HG03378 (cell line): ENCODE results near the gene HTRA3.
"Not testable (repeated sequence)": the region's sequence is repeated elsewhere in the genome, so short reads cannot be mapped to it uniquely, and the experiment has no call there.

Source experiments
- ATAC-seq: cut with Tn5 transposase; IDR thresholded peaks from one replicate; pipeline ENCODE4 v1.9.1; 2021; ENCODE audit warnings: mild to moderate bottlenecking, moderate library complexity; ENCODE audit not compliant: unreplicated experiment

Gene HTRA3

GRCh38 chr4:8336412-8337075, 67.0 kb downstream of the HTRA3 start:
- no peak for ATAC-seq

- no peak for ATAC-seq
Measured at GRCh38 chr4:8338351-8338961, 68.9 kb downstream of the HTRA3 start.

- ATAC-seq = no peak
Measured at GRCh38 chr4:8340781-8341241, 71.3 kb downstream of the HTRA3 start.

DNA sequence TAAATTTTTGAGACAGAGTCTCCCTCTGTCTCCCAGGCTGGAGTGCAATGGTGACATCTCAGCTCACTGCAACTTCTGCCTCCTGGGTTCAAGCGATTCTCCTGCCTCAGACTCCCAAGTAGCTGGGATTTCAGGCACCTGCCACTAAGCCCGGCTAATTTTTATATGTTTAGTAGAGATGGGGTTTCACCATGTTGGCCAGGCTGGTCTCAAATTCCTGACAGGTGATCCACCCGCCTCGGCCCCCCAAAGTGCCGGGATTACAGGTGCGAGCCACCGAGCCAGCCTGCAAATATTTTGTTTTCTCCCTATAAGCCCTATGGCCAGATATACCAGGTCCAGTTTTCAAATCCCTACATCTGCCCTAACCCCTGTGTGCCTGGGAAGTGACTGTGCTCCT, 71.7 kb downstream of the HTRA3 start:
- ATAC-seq = not testable (repeated sequence)

DNA sequence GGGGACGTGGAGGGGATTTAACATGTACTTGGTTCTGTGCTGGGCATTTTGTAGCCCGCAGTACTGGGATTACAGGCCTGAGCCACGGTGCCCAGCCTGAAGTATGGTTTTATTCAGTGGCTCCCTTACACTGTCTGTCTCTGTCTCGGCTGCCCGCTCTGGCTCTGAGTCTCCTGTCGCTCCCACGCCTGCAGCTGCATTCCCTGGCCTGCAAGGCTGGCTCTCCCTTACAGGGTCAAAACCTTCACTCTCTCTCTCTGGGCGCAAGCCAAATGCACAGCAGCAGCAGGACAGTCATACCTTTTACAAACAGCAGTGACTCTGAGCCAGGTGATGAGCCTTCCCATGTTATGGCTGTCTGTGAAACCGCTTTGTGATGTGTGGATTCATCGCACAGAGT, 72.1 kb downstream of the HTRA3 start:
- no peak for ATAC-seq

DNA sequence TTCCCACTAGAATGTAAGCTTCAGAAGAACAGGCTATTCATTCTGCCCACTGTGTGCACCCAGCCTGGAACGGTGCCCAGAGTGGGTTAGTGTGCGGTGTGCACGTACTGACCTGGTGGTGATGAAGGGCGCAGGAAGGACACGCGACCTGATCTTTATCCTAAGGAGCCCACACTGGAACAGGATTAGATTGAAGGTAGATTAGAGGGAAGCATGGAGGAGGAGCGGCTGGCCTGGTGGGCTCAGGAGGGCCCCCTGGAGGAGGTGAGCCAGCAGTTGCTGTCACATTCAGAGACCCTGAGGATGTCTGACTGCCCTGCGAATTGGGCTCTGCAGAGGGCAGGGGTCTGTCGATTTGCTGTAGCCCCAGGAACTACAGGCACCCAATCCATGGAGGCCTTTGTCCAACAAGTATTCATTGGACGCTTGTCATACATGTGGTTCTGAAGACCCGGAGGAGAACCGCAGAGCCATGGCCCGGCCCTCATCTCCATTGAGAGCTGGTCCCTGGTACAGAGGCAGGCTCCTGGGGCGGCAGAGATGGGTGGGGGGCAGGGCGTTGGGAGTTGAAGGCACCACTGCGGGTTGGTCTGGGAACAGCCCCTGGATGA, 73.2 kb downstream of the HTRA3 start:
- ATAC-seq = no peak

- ATAC-seq = no peak
Measured at GRCh38 chr4:8343262-8343966, 73.9 kb downstream of the HTRA3 start.

GRCh38 chr4:8343967-8344331, 74.4 kb downstream of the HTRA3 start:
- no peak for ATAC-seq

DNA sequence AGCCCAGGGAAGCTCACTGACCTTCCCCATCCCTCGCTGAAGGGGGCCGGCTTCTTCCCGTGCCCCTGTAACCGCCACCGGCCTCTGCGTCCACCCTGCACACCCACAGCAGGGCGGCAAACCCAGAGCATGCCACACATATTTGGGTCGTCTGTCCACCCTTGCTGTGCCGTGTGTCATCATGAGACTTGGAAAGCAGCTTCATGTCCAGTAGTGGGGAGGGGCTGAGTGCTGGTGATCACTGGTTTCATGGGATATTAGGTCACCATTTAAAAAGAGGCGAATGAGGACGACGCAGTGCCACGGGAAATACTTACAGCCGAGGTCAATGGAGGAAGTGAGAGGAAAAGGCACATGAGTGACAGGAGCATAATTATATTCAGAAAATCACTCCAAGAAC, 74.8 kb downstream of the HTRA3 start:
- no peak for ATAC-seq

DNA sequence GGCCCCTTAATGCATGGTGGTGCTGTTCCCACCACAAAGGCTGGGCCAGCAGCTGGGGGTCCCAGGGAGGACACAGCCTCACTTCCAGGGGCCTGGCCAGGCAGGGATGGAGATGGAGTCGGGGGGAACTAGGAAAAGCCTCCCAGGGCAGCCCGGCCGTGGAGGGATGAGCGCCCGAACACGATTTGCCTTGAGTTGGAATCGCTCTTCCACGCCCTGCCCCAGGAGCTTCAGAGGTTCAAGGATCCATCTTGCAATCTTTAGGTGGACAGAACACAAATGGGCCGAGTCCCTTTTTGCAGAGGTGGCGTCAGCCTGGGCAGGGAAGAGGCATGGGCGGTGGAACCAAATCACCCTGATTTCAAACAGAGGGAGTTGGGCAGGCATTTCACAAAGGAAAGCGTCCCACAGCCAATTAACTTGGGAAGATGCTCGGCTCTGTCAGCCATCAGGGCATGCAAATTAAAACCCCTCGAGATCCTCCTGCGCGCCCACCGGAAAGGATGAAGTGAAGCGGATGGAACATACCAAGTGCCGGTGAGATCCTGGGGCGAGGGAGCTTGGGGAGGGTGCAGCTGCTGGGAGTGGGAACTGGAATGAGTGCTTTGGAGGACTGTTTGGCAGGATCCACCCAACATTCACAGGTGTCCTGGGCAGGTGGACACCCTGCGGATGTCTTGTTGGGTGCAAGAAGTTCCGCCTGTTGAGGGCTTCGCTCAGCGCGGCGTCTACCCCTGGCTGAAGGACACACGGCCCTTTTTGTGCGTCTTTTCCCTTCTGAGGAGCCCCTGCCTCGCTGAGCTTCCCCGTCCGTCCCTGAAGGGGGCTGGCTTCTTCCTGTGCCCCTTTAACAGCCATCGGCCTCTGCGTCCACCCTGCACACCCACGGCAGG, 75.7 kb downstream of the HTRA3 start:
- no peak for ATAC-seq

DNA sequence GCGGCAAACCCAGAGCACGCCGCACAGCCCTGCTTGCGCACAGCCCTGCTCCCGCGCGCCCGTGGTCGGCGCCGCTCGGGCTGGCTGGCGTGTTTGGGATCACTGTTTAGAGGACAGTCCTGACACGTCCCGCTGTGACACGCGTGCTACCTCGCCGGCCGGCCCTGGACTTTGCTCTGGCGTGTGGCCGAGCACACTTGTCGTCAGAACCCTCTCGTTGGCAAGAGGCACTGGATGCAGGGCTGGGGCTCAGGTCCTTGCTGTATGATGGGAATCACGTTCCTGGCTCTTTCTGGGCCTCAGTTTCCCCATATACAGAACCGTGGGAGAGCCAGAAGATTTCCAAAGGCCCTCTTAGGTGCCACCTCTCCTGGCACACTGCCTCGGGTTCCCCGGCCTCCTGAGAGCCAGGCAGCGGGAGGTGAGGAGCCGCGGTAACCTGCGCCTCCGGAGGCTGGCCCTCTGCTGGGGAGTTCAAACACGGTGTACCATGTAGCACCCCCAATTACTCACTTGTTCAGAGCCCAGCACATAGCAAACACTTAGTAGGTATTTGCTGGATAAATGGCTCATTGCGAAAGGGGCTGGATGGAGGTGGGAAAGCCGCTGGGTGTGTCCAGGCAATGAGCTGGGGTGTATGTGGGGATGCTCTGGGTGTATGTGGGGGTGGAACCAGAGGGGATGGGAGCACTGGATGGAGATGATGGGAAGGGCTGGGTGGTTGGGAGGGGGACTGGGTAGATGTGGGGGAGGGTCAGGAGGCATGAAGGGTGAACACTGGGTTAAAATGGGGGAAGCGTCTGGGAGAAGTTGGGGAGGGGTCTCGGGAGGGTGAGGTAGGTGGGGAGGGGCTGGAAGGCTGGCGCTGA, 76.6 kb downstream of the HTRA3 start:
- no peak for ATAC-seq

- no peak for ATAC-seq
Measured at GRCh38 chr4:8346838-8347605, 77.5 kb downstream of the HTRA3 start.

- ATAC-seq = no peak
Measured at GRCh38 chr4:8347660-8348059, 78.1 kb downstream of the HTRA3 start.

DNA sequence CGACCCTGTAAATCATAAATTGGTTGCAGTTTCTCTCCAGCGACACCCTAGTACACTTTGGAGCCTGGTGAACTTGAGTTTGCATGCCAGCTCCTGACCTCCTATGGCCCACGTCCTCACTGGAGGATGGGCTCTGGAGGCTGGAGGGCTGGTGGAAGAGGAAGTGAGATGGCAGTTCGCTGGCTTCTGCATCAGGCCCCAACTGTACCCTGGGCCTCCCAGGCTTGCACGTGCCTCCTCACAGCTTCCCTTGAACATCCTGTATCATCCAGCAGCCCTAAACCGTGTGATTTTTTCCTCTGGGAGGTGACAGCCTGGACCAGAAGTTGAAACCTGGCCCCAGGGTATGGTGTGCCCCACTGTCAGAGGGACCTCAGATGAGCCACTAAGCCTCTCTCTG, 78.5 kb downstream of the HTRA3 start:
- ATAC-seq = no peak

DNA sequence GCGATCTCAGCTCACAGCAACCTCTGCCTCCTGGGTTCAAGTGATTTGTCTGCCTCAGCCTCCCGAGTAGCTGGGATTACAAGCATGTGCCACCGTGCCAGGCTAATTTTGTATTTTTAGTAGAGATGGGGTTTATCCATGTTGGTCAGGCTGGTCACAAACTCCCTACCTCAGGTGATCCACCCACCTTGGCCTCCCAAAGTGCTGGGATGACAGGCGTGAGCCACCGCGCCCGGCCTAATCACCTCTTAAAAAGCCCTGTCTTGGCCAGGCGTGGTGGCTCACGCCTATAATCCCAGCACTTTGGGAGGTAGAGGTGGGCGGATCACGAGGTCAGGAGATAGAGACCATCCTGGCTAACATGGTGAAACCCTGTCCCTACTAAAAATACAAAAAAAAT, 79.7 kb downstream of the HTRA3 start:
- not testable (repeated sequence) for ATAC-seq

- no peak for ATAC-seq
Measured at GRCh38 chr4:8349664-8350236, 80.2 kb downstream of the HTRA3 start.

DNA sequence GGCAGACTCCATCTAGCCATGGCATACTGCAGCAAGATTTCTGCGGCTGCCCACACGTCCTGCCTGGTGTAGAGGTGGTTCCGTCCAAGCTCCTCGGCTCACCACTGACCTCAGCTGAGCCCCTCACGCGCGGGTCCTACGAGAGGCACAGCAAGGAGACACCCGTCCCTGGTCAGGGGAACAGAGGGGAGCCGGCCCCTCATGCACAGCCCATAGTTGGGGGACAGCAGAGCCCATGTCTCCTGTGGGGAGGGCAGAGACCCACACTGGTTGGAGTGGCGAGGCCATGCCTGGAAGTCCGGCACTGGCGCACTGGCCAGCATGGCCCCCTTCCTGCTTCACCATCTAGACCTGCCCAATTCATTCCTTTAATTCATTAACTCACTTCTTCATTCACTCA, 80.8 kb downstream of the HTRA3 start:
- ATAC-seq = no peak

GRCh38 chr4:8350841-8351461, 81.4 kb downstream of the HTRA3 start:
- no peak for ATAC-seq
